GM19193 (cell line): ENCODE data around the gene USP6NL.

Experiments used
- POLR2A ChIP-seq: IDR thresholded peaks from 4 replicates; pipeline ENCODE4 v1.6.1; 2011; ENCODE audit not compliant: insufficient read depth, insufficient read length; ENCODE audit errors: extremely low read depth

USP6NL gene

GRCh38 chr10:11611248-11612020 is at the start of gene USP6NL:
Gene USP6NL, minus strand, starts transcription at chr10:11611650. Its CDS starts 14,016 bp downstream, at chr10:11597634.
- peak; percentile 82 for TF ChIP-seq POLR2A

- no peak for TF ChIP-seq POLR2A
Measured at GRCh38 chr10:11658801-11659368, 47.4 kb upstream of the USP6NL start.

- no peak for TF ChIP-seq POLR2A
Measured at GRCh38 chr10:11655836-11656235, 44.4 kb upstream of the USP6NL start.

- no peak for TF ChIP-seq POLR2A
Measured at GRCh38 chr10:11654659-11655058, 43.2 kb upstream of the USP6NL start.

- TF ChIP-seq POLR2A = no peak
Measured at GRCh38 chr10:11653758-11654471, 42.5 kb upstream of the USP6NL start.

- no peak for TF ChIP-seq POLR2A
Measured at GRCh38 chr10:11647676-11648075, 36.2 kb upstream of the USP6NL start.

- no peak for TF ChIP-seq POLR2A
Measured at GRCh38 chr10:11646450-11646849, 35.0 kb upstream of the USP6NL start.

GRCh38 chr10:11643039-11643438 is 31.6 kb upstream of the USP6NL start:
- TF ChIP-seq POLR2A = no peak

- TF ChIP-seq POLR2A = no peak
Measured at GRCh38 chr10:11642566-11642965, 31.1 kb upstream of the USP6NL start.

GRCh38 chr10:11639849-11640764 is 28.7 kb upstream of the USP6NL start:
- no peak for TF ChIP-seq POLR2A

- TF ChIP-seq POLR2A = no peak
Measured at GRCh38 chr10:11639362-11639761, 27.9 kb upstream of the USP6NL start.

- TF ChIP-seq POLR2A = no peak
Measured at GRCh38 chr10:11638055-11638698, 26.7 kb upstream of the USP6NL start.

GRCh38 chr10:11636697-11637303 is 25.4 kb upstream of the USP6NL start:
- TF ChIP-seq POLR2A = no peak
